GM12891 (cell line): ENCODE measurements around the gene ROBO2.

ENCODE experiments used
- POLR2AphosphoS5 ChIP-seq: IDR thresholded peaks from 2 replicates; pipeline ENCODE4 v1.6.1; 2011; ENCODE audit warnings: low read depth, low read length, control low read depth
- TAF1 ChIP-seq: IDR thresholded peaks from 2 replicates; pipeline ENCODE4 v1.6.1; 2011; ENCODE audit warnings: low read depth, low read length, control low read depth

GRCh38 chr3:77247061-77247460 is 207.2 kb downstream of the ROBO2 start:
- no peak for TF ChIP-seq POLR2AphosphoS5
- no peak for TF ChIP-seq TAF1
